Right lobe of liver (tissue), 6 donors: ENCODE data around the gene WIPI1. TPM values are rescaled to one million over a fixed set of nuclear protein-coding genes. Genes with fewer than 3 reads are reported as not detected.

ENCODE experiments used
- ATAC-seq, 4 donors: fragments of 200-7000 bp; cut with Tn5 transposase; one replicate each; pipeline ENCODE4 v1.9.1; 2020; ENCODE audit warnings: mild to moderate bottlenecking in 4 of 4, moderate library complexity in 4 of 4
- DNase-seq, 3 donors: peaks; one replicate each; pipeline ENCODE4 v3.0.0-alpha.2; 2020
- H3K27ac ChIP-seq, 3 donors: fragments of 200-600 bp; one replicate each; pipeline ENCODE4 v1.8.0; 2022
- H3K27me3 ChIP-seq, 2 donors: fragments of 200-600 bp; one replicate each; pipeline ENCODE4 v1.8.0; 2022
- H3K36me3 ChIP-seq, 4 donors: fragments of 200-600 bp; sonication (generic) in 1 of 4; one replicate each; pipeline versions ENCODE4 v1.5.1 to v1.8.0; 2017 to 2022; ENCODE audit warnings: control low read depth in 1 of 4
- H3K4me1 ChIP-seq, 4 donors: fragments of 200-600 bp; sonication (generic) in 1 of 4; one replicate each; pipeline versions ENCODE4 v1.5.1 to v1.8.0; 2017 to 2022; ENCODE audit warnings: control low read depth in 1 of 4
- H3K4me3 ChIP-seq, 3 donors: fragments of 200-600 bp; one replicate each; pipeline ENCODE4 v1.8.0; 2022
- H3K9me3 ChIP-seq, 4 donors: fragments of 200-600 bp; sonication (generic) in 1 of 4; one replicate each; pipeline versions ENCODE4 v1.5.1 to v1.8.0; 2017 to 2022; ENCODE audit warnings: control low read depth in 1 of 4
- POLR2A ChIP-seq: fragments of 450-650 bp; IDR thresholded peaks from one replicate; pipeline ENCODE4 v1.6.1; 2017; ENCODE audit warnings: antibody characterized with exemption, mild to moderate bottlenecking
- WGBS: methylation state at CpG from one replicate; pipeline ENCODE4 v1.1.6; 2018; ENCODE audit warnings: low coverage, low lambda C conversion rate; ENCODE audit not compliant: insufficient coverage; ENCODE audit errors: missing lambda C conversion rate; 5-methylcytosine and 5-hydroxymethylcytosine counted together
- intact Hi-C, 2 donors: fragments of 100-400 bp; cut with DNase I; formaldehyde crosslinking; loops; one replicate each; pipeline versions ENCODE4 v1.11.2 to v1.14.1; 2022
- total RNA-seq, 6 experiments: library from RNA; depleted of rRNA in 2 of 6; stranded (reverse); fragments of >200 nt in 2 of 6; fragmentation: NEBNext Ultra II Directional in 3 of 6; extraction: Animal tissue kit (Norgen Biotek cat#: 25700) in 3 of 6; gene quantifications; one replicate each; pipeline versions ENCODE4 v1.1.0 to v1.2.4, GENCODE V29; 2016 to 2023
- TF ChIP-seq, protein P1 (sequence below), 4 donors: fragments of 200-600 bp in 3 of 4; fragments of 450-650 bp in 1 of 4; IDR thresholded peaks; one replicate each; pipeline versions ENCODE4 v1.5.1 to v1.8.0; 2016 to 2022; ENCODE audit warnings: antibody characterized with exemption in 4 of 4, mild to moderate bottlenecking in 2 of 4
- donor health status: DM: no; HTN: yes; CAD: no.
- donor health status: DM: no; HTN: no; CAD: no.
- donor health status: DM: no; HTN: no; CAD: no.
- donor health status: DM: no; HTN: yes; CAD: no.
- donor health status: DM: no; HTN: yes; CAD: no.

The WIPI1 gene
- total RNA-seq, 6 experiments from 2014 or later: 18.0 to 23.8 (median 19.9) TPM

DNA sequence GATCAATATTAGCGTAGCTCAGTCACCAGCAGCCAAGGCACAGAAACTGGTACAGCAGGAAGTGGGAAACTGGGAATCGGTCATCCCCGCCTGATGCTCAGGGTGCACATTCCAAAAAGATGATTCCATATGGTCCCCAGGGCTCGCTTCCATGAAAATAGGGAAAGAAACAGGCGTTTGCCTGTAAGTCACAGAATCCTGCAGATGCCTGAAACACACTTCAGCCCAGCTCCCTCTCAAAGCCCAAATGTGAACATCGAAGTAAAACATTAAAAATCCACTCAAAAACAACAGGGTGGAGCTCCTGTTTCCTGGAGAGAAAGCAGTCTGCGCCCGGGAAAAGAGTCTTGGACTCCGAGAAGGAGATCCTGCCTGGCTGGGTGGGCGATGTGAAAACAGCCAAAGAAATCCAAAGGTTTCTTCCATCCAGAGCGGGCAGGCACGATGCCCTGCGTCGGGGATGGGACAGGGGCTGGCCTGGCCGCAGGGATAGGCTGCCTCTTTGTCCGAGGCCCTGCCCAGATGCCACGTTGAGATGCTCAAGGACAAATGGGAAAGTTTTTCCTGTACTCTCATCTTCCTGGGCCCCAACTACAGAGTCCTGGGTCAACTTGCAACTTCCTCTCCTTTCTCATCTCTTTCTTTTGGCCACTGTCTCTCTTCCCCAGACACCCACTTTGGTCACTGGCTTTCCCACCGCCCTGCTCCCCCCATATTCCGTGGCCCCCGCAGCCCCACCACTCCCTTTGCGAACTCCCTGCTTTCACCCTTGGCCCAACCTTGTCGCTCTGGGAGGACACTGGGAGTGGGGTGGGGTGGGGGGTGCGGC is 743 bp downstream of the WIPI1 start:
- 11% methylated on average over 16 of the region's 23 CpGs for WGBS
- intact Hi-C loops: no loop called here
- H3K36me3 ChIP-seq: no peaks in the 10 kb centered on the region
- H3K27ac ChIP-seq: peak overlapping the region; percentile 70 to 86 (median 74)
- H3K27me3 ChIP-seq: no peaks in the 10 kb centered on the region
- H3K4me3 ChIP-seq: peak overlapping the region; percentile 73 to 83 (median 78)
- no peaks in the 10 kb centered on the region for H3K9me3 ChIP-seq
- peaks cover 0 to 21% (median 0%) of the 10 kb centered on the region in 4 donors for H3K4me1 ChIP-seq
- DNase-seq (peak; percentile 79 to 82 (median 82)), ATAC-seq (peak; percentile 54 to 64 (median 58))
- TF ChIP-seq, protein P1, sequence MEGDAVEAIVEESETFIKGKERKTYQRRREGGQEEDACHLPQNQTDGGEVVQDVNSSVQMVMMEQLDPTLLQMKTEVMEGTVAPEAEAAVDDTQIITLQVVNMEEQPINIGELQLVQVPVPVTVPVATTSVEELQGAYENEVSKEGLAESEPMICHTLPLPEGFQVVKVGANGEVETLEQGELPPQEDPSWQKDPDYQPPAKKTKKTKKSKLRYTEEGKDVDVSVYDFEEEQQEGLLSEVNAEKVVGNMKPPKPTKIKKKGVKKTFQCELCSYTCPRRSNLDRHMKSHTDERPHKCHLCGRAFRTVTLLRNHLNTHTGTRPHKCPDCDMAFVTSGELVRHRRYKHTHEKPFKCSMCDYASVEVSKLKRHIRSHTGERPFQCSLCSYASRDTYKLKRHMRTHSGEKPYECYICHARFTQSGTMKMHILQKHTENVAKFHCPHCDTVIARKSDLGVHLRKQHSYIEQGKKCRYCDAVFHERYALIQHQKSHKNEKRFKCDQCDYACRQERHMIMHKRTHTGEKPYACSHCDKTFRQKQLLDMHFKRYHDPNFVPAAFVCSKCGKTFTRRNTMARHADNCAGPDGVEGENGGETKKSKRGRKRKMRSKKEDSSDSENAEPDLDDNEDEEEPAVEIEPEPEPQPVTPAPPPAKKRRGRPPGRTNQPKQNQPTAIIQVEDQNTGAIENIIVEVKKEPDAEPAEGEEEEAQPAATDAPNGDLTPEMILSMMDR (IDR thresholded peaks at IDR 0.05): no peak
- peak; percentile 15 for TF ChIP-seq POLR2A

DNA sequence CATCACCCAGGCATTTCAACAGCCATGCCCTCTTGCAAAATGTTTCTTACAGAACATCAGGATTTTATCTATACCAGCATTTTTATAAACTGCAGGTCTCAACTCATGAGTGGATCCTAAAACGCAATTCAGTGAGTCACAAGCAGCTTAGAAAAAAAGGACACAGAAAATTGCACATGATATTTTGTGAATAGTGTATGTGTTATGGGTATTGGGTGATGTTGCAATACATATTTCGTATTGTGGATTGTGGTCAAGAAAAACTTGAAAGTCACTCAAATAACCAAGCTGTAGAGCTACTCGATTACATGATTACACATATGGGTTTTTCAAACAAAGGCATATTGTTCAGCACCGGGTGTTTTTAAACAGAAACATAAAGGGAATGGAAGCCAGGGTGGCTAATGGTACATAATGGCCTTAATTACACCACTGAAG is 1.4 kb downstream of the WIPI1 start:
- Histone ChIP-seq H3K9me3 (no peaks in the 10 kb centered on the region), H3K4me3 (peak overlapping the region in 2 of 3 donors; percentile 73 to 83), H3K36me3 (no peaks in the 10 kb centered on the region), H3K27me3 (no peaks in the 10 kb centered on the region), H3K27ac (peak overlapping the region; percentile 70 to 86 (median 74)), H3K4me1 (peaks cover 0 to 21% (median 0%) of the 10 kb centered on the region in 4 donors)
- 47% methylated on average over 4 of the region's 4 CpGs for WGBS
- no peak for DNase-seq
- intact Hi-C loops: no loop called here
- ATAC-seq: no peak
- TF ChIP-seq, protein P1 (IDR thresholded peaks at IDR 0.05): no peak
- no peak for TF ChIP-seq POLR2A

DNA sequence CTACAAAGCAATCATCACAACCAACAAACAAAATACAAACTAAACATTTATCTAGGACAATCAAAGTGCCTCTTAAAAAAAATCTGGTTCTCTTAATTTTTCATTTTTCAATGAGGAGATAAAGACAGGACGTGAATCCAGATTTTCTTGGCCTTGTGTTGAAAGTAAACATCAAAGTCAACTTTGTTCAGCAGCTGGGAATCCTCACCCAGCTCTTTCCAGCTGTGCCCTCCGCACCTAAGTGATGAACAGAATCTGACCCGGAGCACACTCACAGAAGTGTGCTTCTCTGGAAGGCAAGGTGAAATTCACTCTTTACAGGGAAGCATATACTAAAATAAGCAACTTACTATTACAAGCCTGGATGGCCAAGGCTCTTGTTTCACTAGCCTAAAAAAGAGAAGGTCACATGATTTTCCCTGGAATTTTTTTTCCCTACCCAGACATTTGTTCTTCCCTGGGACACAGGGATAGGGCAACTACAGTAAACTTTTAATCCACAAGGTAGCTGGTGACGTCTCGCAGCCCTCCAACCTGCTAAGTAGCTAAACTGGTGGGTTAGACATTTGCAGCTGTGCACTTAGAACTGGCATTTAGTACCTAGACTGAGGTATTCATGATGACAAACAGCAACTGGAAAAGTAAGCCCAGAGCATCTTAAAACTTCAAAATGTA is 3.2 kb downstream of the WIPI1 start:
- ATAC-seq: no peak
- H3K4me1 ChIP-seq: peaks cover 0 to 16% (median 0%) of the 10 kb centered on the region in 4 donors
- no peak for DNase-seq
- H3K36me3 ChIP-seq: peaks cover 0 to 14% (median 5%) of the 10 kb centered on the region in 4 donors
- H3K9me3 ChIP-seq: no peaks in the 10 kb centered on the region
- TF ChIP-seq POLR2A: no peak
- TF ChIP-seq, protein P1 (IDR thresholded peaks at IDR 0.05): no peak
- intact Hi-C loops: no loop called here
- no peak overlapping the region for H3K27ac ChIP-seq
- no peak overlapping the region for H3K4me3 ChIP-seq
- WGBS: 50% methylated on average over 5 of the region's 5 CpGs
- H3K27me3 ChIP-seq: no peaks in the 10 kb centered on the region

DNA sequence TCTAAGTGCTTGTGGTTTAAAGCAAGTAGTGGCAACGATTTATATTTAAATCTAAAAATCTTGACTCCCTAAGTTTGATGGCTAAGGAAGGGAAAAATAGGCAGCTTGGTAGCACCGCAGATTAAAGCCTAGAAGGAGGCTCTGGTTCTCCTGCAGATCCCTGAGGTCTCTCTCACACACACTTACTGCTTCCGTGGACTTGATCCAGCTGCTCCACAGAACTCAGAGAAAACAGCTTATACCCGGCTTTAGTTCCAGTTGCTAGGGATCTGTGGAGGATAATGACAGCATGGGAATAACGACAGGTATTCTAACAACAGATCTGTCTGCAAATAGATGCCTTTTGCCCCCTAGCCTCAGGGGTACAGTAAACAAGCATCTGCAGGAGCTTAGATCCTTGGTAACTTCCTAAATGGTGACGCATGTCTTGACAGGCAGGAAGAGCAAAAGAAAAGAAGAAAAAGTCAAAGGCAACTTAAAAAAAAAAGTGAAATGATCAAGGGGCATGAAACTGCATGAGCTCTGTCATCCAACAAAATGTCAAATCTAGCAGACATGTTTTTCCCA is 4.5 kb downstream of the WIPI1 start:
- no peak for DNase-seq
- Histone ChIP-seq H3K4me1 (peaks cover 0 to 7% (median 0%) of the 10 kb centered on the region in 4 donors), H3K4me3 (no peak overlapping the region), H3K36me3 (peaks cover 0 to 24% (median 6%) of the 10 kb centered on the region in 4 donors), H3K27ac (no peak overlapping the region), H3K9me3 (no peaks in the 10 kb centered on the region), H3K27me3 (no peaks in the 10 kb centered on the region)
- no peak for ATAC-seq
- WGBS: 69% methylated on average over 6 of the region's 6 CpGs
- TF ChIP-seq, protein P1 (IDR thresholded peaks at IDR 0.05): no peak
- no peak for TF ChIP-seq POLR2A
- intact Hi-C loops: no loop called here
